ENCODE results near the gene KIF5B.

Gene KIF5B

GRCh38 chr10:32059472-32059871, 3.2 kb upstream of the KIF5B start:
- Histone ChIP-seq H2AFZ (ENCODE audit: low read length) (no peak overlapping the region), H3K4me1 (ENCODE audit: low read length) (no peaks in the 10 kb centered on the region), H3K27ac (ENCODE audit: low read length) (no peak overlapping the region), H3F3A (ENCODE audit: insufficient read depth, low read length) (no peaks in the 10 kb centered on the region), H3K9me2 (replicated peaks; ENCODE audit: insufficient read depth, low read length) (no peaks in the 10 kb centered on the region), H3K36me3 (replicated peaks; ENCODE audit: insufficient read depth, low read length) (no peaks in the 10 kb centered on the region), H3K79me2 (ENCODE audit: low read length) (peaks cover 17% of the 10 kb centered on the region), H3K4me2 (ENCODE audit: low read depth, low read length) (no peak overlapping the region), H3K27me3 (replicated peaks; ENCODE audit: insufficient read depth, low read length) (no peaks in the 10 kb centered on the region), H3K9me3 (replicated peaks; ENCODE audit: insufficient read depth, low read length) (no peaks in the 10 kb centered on the region), H3K9ac (ENCODE audit: low read length) (no peak overlapping the region), H3K4me3 (ENCODE audit: low read length) (no peak overlapping the region), H4K20me1 (ENCODE audit: insufficient read depth, low read length) (peaks cover 9% of the 10 kb centered on the region; the same call in 1 of the 2 replicates)
- no peak for DNase-seq
- TF ChIP-seq EZH2 (optimal IDR thresholded peaks at IDR 0.05; ENCODE audit: low read depth, low read length) = no peak
- no peak for TF ChIP-seq CTCF (IDR thresholded peaks at IDR 0.05; ENCODE audit: low read length)
- no peak for TF ChIP-seq EZH2phosphoT487 (IDR thresholded peaks at IDR 0.05; ENCODE audit: low read length)

GRCh38 chr10:32057036-32057372, 779 bp upstream of the KIF5B start:
- Histone ChIP-seq H3K9ac (ENCODE audit: low read length) (peak overlapping the region; percentile 82), H3K79me2 (ENCODE audit: low read length) (peaks cover 42% of the 10 kb centered on the region), H3K4me1 (ENCODE audit: low read length) (peaks cover 14% of the 10 kb centered on the region), H3K27me3 (replicated peaks; ENCODE audit: insufficient read depth, low read length) (no peaks in the 10 kb centered on the region), H3K36me3 (replicated peaks; ENCODE audit: insufficient read depth, low read length) (no peaks in the 10 kb centered on the region), H3F3A (ENCODE audit: insufficient read depth, low read length) (no peaks in the 10 kb centered on the region), H3K9me2 (replicated peaks; ENCODE audit: insufficient read depth, low read length) (no peaks in the 10 kb centered on the region), H3K4me3 (ENCODE audit: low read length) (peak overlapping the region; percentile 94), H2AFZ (ENCODE audit: low read length) (peak overlapping the region; percentile 96), H4K20me1 (ENCODE audit: insufficient read depth, low read length) (peaks cover 33% of the 10 kb centered on the region), H3K4me2 (ENCODE audit: low read depth, low read length) (peak overlapping the region; percentile 82), H3K27ac (ENCODE audit: low read length) (no peak overlapping the region), H3K9me3 (replicated peaks; ENCODE audit: insufficient read depth, low read length) (no peaks in the 10 kb centered on the region)
- TF ChIP-seq EZH2 (optimal IDR thresholded peaks at IDR 0.05; ENCODE audit: low read depth, low read length) (no peak), EZH2phosphoT487 (IDR thresholded peaks at IDR 0.05; ENCODE audit: low read length) (no peak), CTCF (IDR thresholded peaks at IDR 0.05; ENCODE audit: low read length) (no peak)
- DNase-seq = no peak

GRCh38 chr10:32055478-32056135, 618 bp downstream of the KIF5B start:
- peaks cover 56% of the 10 kb centered on the region for H3K79me2 ChIP-seq (ENCODE audit: low read length)
- H3K9me2 ChIP-seq (replicated peaks; ENCODE audit: insufficient read depth, low read length) = no peaks in the 10 kb centered on the region
- H2AFZ ChIP-seq (ENCODE audit: low read length) = peak overlapping the region; percentile 96
- H3K27me3 ChIP-seq (replicated peaks; ENCODE audit: insufficient read depth, low read length) = no peaks in the 10 kb centered on the region
- DNase-seq = peak; percentile 55
- H3K9ac ChIP-seq (ENCODE audit: low read length) = peak overlapping the region; percentile 82
- H3K4me2 ChIP-seq (ENCODE audit: low read depth, low read length) = peak overlapping the region; percentile 68
- no peaks in the 10 kb centered on the region for H3K36me3 ChIP-seq (replicated peaks; ENCODE audit: insufficient read depth, low read length)
- peak overlapping the region; percentile 94 for H3K4me3 ChIP-seq (ENCODE audit: low read length)
- H3K9me3 ChIP-seq (replicated peaks; ENCODE audit: insufficient read depth, low read length) = no peaks in the 10 kb centered on the region
- H3K4me1 ChIP-seq (ENCODE audit: low read length) = peaks cover 15% of the 10 kb centered on the region
- peak overlapping the region; percentile 82; the same call in 1 of the 2 replicates for H3K27ac ChIP-seq (ENCODE audit: low read length)
- no peak for TF ChIP-seq EZH2 (optimal IDR thresholded peaks at IDR 0.05; ENCODE audit: low read depth, low read length)
- TF ChIP-seq EZH2phosphoT487 (IDR thresholded peaks at IDR 0.05; ENCODE audit: low read length) = no peak
- no peak for TF ChIP-seq CTCF (IDR thresholded peaks at IDR 0.05; ENCODE audit: low read length)
- peaks cover 47% of the 10 kb centered on the region for H4K20me1 ChIP-seq (ENCODE audit: insufficient read depth, low read length)
- H3F3A ChIP-seq (ENCODE audit: insufficient read depth, low read length) = no peaks in the 10 kb centered on the region
